GM19324 (cell line): ENCODE results near the gene GP5.

Source experiments
- ATAC-seq: cut with Tn5 transposase; IDR thresholded peaks from one replicate; pipeline ENCODE4 v1.9.1; 2021; ENCODE audit warnings: mild to moderate bottlenecking, moderate library complexity; ENCODE audit not compliant: unreplicated experiment, low FRiP score

Gene GP5

GRCh38 chr3:194399166-194399565 lies at the start of gene GP5:
Gene GP5 (minus strand): TSS chr3:194399266. CDS start chr3:194398282, 984 bp downstream.
- ATAC-seq = no peak

GRCh38 chr3:194447657-194448056 lies 48.6 kb upstream of the GP5 start:
- no peak for ATAC-seq

GRCh38 chr3:194447161-194447560 lies 48.1 kb upstream of the GP5 start:
- no peak for ATAC-seq

- ATAC-seq = no peak
Measured at GRCh38 chr3:194446754-194447153, 47.7 kb upstream of the GP5 start.

GRCh38 chr3:194446172-194446571 lies 47.1 kb upstream of the GP5 start:
- ATAC-seq = no peak

GRCh38 chr3:194443901-194444300 lies 44.8 kb upstream of the GP5 start:
- ATAC-seq = no peak

GRCh38 chr3:194440756-194441155 lies 41.7 kb upstream of the GP5 start:
- ATAC-seq = no peak

GRCh38 chr3:194439881-194440550 lies 41.0 kb upstream of the GP5 start:
- no peak for ATAC-seq

- no peak for ATAC-seq
Measured at GRCh38 chr3:194434503-194434902, 35.4 kb upstream of the GP5 start.

- ATAC-seq = no peak
Measured at GRCh38 chr3:194431554-194431953, 32.5 kb upstream of the GP5 start.

- ATAC-seq = no peak
Measured at GRCh38 chr3:194425399-194425798, 26.3 kb upstream of the GP5 start.

GRCh38 chr3:194424953-194425352 lies 25.9 kb upstream of the GP5 start:
- no peak for ATAC-seq

GRCh38 chr3:194424373-194424772 lies 25.3 kb upstream of the GP5 start:
- ATAC-seq = no peak

- no peak for ATAC-seq
Measured at GRCh38 chr3:194423317-194423716, 24.3 kb upstream of the GP5 start.

- no peak for ATAC-seq
Measured at GRCh38 chr3:194422188-194422587, 23.1 kb upstream of the GP5 start.

- ATAC-seq = no peak
Measured at GRCh38 chr3:194418671-194419070, 19.6 kb upstream of the GP5 start.

GRCh38 chr3:194407423-194407822 lies 8.4 kb upstream of the GP5 start:
- no peak for ATAC-seq

- no peak for ATAC-seq
Measured at GRCh38 chr3:194405766-194406165, 6.7 kb upstream of the GP5 start.

GRCh38 chr3:194404365-194405140 lies 5.5 kb upstream of the GP5 start:
- no peak for ATAC-seq

GRCh38 chr3:194401868-194402329 lies 2.8 kb upstream of the GP5 start:
- ATAC-seq = no peak

GRCh38 chr3:194401346-194401745 lies 2.3 kb upstream of the GP5 start:
- no peak for ATAC-seq

- no peak for ATAC-seq
Measured at GRCh38 chr3:194399874-194400411, 877 bp upstream of the GP5 start.
